ENCODE results near the gene PET100.

GRCh38 chr19:7636317-7636690, 6.7 kb downstream of the PET100 start:
- no peak for TF ChIP-seq FOXM1 (IDR thresholded peaks at IDR 0.05; ENCODE audit: borderline replicate concordance, low read depth)
- no peak for TF ChIP-seq TAF1 (IDR thresholded peaks at IDR 0.05; ENCODE audit: low read depth)
- no peak for TF ChIP-seq EP300 (IDR thresholded peaks at IDR 0.05; ENCODE audit: borderline replicate concordance)
- TF ChIP-seq, protein P1, sequence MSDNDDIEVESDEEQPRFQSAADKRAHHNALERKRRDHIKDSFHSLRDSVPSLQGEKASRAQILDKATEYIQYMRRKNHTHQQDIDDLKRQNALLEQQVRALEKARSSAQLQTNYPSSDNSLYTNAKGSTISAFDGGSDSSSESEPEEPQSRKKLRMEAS (IDR thresholded peaks at IDR 0.05), result no peak
- no peak for TF ChIP-seq CREB1 (IDR thresholded peaks at IDR 0.05; ENCODE audit: low read depth)
- TF ChIP-seq EGR1 (IDR thresholded peaks at IDR 0.05), result no peak
- TF ChIP-seq YY1 (IDR thresholded peaks at IDR 0.05; ENCODE audit: low read depth), result no peak
